Measurements from ENCODE around the gene RPS6KL1. TPM values are rescaled to one million over a fixed set of nuclear protein-coding genes. Genes with fewer than 3 reads are reported as not detected.

The RPS6KL1 gene
- total and polyA plus RNA-seq, 8 donors = 4.0 to 23.8 (median 7.2) TPM

- TF ChIP-seq, protein P1, sequence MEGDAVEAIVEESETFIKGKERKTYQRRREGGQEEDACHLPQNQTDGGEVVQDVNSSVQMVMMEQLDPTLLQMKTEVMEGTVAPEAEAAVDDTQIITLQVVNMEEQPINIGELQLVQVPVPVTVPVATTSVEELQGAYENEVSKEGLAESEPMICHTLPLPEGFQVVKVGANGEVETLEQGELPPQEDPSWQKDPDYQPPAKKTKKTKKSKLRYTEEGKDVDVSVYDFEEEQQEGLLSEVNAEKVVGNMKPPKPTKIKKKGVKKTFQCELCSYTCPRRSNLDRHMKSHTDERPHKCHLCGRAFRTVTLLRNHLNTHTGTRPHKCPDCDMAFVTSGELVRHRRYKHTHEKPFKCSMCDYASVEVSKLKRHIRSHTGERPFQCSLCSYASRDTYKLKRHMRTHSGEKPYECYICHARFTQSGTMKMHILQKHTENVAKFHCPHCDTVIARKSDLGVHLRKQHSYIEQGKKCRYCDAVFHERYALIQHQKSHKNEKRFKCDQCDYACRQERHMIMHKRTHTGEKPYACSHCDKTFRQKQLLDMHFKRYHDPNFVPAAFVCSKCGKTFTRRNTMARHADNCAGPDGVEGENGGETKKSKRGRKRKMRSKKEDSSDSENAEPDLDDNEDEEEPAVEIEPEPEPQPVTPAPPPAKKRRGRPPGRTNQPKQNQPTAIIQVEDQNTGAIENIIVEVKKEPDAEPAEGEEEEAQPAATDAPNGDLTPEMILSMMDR (IDR thresholded peaks at IDR 0.05) = no peak
- Histone ChIP-seq H3K4me3 (no peak overlapping the region), H3K27ac (no peak overlapping the region), H3K4me1 (no peaks in the 10 kb centered on the region), H3K27me3 (no peaks in the 10 kb centered on the region), H3K36me3 (no peaks in the 10 kb centered on the region), H3K9me3 (no peaks in the 10 kb centered on the region)
- no peak for ATAC-seq
- 79 to 80% methylated on average over 5 of the region's 5 CpGs for WGBS, 2 donors
- no peak for FAIRE-seq
- no peak for DNase-seq
- intact Hi-C loops (cut with DNase I) = no loop called here
Observed at GRCh38 chr14:74961238-74961911, 38.3 kb upstream of the RPS6KL1 start.

DNA sequence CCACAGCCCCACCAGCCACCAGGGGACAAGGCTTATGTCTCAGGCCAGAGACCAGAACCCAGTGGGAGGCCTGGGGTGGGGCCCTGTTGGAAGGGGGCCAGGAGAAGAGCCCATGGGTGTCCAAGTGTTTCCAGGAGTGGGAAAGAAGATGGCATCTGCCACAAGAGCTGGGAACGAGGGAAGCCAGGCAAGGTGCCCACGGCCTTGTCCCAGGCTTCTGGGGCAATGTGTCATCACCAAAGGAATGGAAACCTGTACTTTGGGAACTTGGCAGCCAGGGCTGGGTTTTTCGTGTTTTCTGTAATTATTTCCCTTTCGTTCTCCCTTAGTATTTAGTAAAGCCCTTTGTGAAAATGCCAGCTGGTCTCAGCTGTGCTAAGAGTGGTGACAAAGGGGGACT lies 37.7 kb upstream of the RPS6KL1 start:
- Histone ChIP-seq H3K27me3 (no peaks in the 10 kb centered on the region), H3K36me3 (no peaks in the 10 kb centered on the region), H3K4me1 (no peaks in the 10 kb centered on the region), H3K4me3 (no peak overlapping the region), H3K27ac (no peak overlapping the region), H3K9me3 (no peaks in the 10 kb centered on the region)
- ATAC-seq = no peak
- no peak for DNase-seq
- 69 to 78% methylated on average over 4 of the region's 4 CpGs for WGBS, 2 donors
- TF ChIP-seq, protein P1 (IDR thresholded peaks at IDR 0.05) = no peak
- FAIRE-seq = no peak
- intact Hi-C loops (cut with DNase I) = no loop called here

DNA sequence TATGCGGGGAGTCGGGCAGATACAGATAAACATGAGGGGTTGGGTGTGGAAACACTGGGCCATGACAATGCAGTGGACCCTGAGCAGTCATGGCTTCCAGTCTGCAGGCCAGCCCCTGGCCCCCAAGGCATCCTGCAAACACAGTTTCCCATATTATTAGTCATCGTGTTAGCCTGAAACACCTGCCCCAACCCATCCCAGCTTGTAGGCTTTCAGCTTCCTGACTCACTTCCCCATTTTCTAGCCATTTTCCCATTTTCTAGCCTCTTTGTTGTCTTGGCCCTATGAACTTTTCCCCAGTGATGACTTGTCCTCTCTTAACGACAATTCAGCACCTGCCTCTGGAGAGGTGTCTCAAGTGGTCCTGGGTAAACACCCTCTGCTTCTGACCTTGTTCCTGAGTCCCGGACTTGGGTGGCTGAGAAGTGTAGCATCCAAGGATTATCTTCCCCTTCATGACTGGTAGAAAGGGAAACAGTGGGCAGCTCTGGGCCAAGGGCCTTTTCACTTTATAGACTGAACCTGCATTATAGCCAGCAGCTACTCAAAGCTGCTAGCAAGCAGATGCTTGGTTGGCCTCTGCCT lies 36.6 kb upstream of the RPS6KL1 start:
- no peak overlapping the region for H3K27ac ChIP-seq
- H3K4me3 ChIP-seq = no peak overlapping the region
- no peaks in the 10 kb centered on the region for H3K9me3 ChIP-seq
- ATAC-seq = no peak
- FAIRE-seq = no peak
- intact Hi-C loops (cut with DNase I) = no loop called here
- H3K36me3 ChIP-seq = no peaks in the 10 kb centered on the region
- 85 to 89% methylated on average over 5 of the region's 5 CpGs for WGBS, 2 donors
- DNase-seq = no peak
- TF ChIP-seq, protein P1 (IDR thresholded peaks at IDR 0.05) = no peak
- H3K4me1 ChIP-seq = no peaks in the 10 kb centered on the region
- no peaks in the 10 kb centered on the region for H3K27me3 ChIP-seq

DNA sequence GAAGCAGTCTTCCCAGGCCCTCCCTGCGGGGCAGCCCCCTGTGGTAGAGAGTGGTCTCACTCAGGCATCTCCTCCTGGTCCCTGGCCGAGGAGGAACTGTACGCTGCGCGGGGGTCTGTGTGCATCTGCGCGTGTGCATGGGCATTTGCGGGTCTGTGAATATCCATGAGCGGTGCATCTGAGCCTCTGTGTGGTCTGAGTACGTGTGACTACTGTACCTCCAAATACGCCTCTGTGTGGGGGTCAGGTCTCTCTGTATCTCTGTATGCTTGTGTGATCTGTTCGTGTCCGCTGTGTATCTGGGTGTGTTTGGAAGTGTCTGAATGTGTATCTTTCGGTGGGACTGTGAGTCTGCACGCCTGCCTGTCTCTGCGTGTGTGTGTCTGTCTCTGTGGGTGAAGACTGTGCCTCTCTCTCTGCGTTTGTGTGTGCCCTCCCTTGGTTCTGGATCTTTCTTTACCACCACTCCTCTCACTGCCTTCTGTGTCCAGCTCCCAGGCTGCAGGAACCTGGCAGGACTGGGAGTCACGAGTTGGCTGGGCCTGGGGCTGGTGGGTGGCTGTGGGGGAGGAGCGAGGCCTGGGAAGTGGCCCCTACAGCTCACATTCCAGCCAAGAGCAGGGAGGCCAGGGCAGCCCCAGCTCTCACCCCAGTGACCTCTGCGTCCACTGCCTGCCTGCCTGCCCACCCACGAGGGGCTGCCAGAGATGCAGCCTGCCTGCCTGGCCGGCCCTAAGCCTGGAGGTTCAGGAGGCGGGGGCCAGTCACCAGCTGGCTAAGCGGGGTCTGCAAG lies 33.4 kb upstream of the RPS6KL1 start:
- 89 to 95% methylated on average over 24 of the region's 24 CpGs for WGBS, 2 donors

More for the DNA sequence above, 33.4 kb upstream of the RPS6KL1 start:
- no peak for ATAC-seq
- H3K4me3 ChIP-seq = no peak overlapping the region
- no peaks in the 10 kb centered on the region for H3K27me3 ChIP-seq
- FAIRE-seq = no peak
- peak in 1 of 6 donors; percentile 66 for DNase-seq
- H3K27ac ChIP-seq = no peak overlapping the region
- no peaks in the 10 kb centered on the region for H3K9me3 ChIP-seq
- H3K36me3 ChIP-seq = no peaks in the 10 kb centered on the region
- TF ChIP-seq, protein P1 (IDR thresholded peaks at IDR 0.05) = no peak
- H3K4me1 ChIP-seq = peaks cover 0 to under 1% (median under 1%) of the 10 kb centered on the region in 3 donors
- intact Hi-C loops (cut with DNase I) = no loop called here

Measured in pancreas (tissue), 10 donors.